LNCAP (cell line): ENCODE data around the gene ZFHX3.

Experiments used
- CTCF ChIP-seq: fragments of 450-650 bp; IDR thresholded peaks from 2 replicates; pipeline ENCODE4 v1.5.1; 2017; ENCODE audit warnings: mild to moderate bottlenecking

ZFHX3 gene

GRCh38 chr16:72927199-72928089, 120.5 kb downstream of the ZFHX3 start:
- TF ChIP-seq CTCF, result no peak

GRCh38 chr16:72926177-72927070, 121.5 kb downstream of the ZFHX3 start:
- no peak for TF ChIP-seq CTCF

- no peak for TF ChIP-seq CTCF
Measured at GRCh38 chr16:72925631-72925979, 122.3 kb downstream of the ZFHX3 start.

- TF ChIP-seq CTCF, result no peak
Measured at GRCh38 chr16:72924927-72925630, 122.8 kb downstream of the ZFHX3 start.

GRCh38 chr16:72924537-72924926, 123.4 kb downstream of the ZFHX3 start:
- no peak for TF ChIP-seq CTCF

- TF ChIP-seq CTCF, result no peak
Measured at GRCh38 chr16:72923757-72924156, 124.2 kb downstream of the ZFHX3 start.

- no peak for TF ChIP-seq CTCF
Measured at GRCh38 chr16:72922714-72923113, 125.2 kb downstream of the ZFHX3 start.
